ENCODE results near the gene ZER1. TPM values are rescaled to one million over a fixed set of nuclear protein-coding genes. Genes with fewer than 3 reads are reported as not detected.

ZER1 gene
- total RNA-seq, 2 experiments from 2014 or later = 11.0 to 15.1 TPM

GRCh38 chr9:128718047-128718446 is 53.7 kb downstream of the ZER1 start:
- no peaks in the 10 kb centered on the region; the same call in 1 of the 2 replicates for H3K36me3 ChIP-seq (ENCODE audit: insufficient read depth, low read length)
- no peak overlapping the region for H2AFZ ChIP-seq (ENCODE audit: low read length)
- intact Hi-C loops (cut with micrococcal nuclease; ENCODE audit: unreplicated experiment) = no loop called here
- no TSS peak for BruUV-seq (replicated peaks)
- ChIA-PET CTCF (ENCODE audit: unreplicated experiment) (no interaction called here), POLR2A (interaction anchor here (0.6 to 0.7 kb wide), 2 partner anchors 346 to 980 kb away, joined by 4 to 6 read pairs; no protein-coding TSS in a partner anchor)
- no peak for TF ChIP-seq EZH2phosphoT487 (IDR thresholded peaks at IDR 0.05; ENCODE audit: borderline replicate concordance, low read depth, low read length)
- no peak for TF ChIP-seq CTCF (conservative IDR thresholded peaks at IDR 0.05; ENCODE audit: low read length)
- no peak overlapping the region for H3K4me2 ChIP-seq (ENCODE audit: low read length)
- no peaks in the 10 kb centered on the region for H4K20me1 ChIP-seq (ENCODE audit: insufficient read depth, low read length)
- H3K4me3 ChIP-seq (ENCODE audit: low read depth, low read length, poor library complexity, severe bottlenecking) = no peak overlapping the region
- no peaks in the 10 kb centered on the region for H3K9me3 ChIP-seq (ENCODE audit: low read length)
- no peaks in the 10 kb centered on the region for H3K9me2 ChIP-seq (ENCODE audit: insufficient read depth, low read length)
- no peak overlapping the region for H3K27ac ChIP-seq (ENCODE audit: low read depth, low read length, poor library complexity, severe bottlenecking)
- DNase-seq (ENCODE audit: low spot score) = no peak
- peaks cover 8% of the 10 kb centered on the region for H3K4me1 ChIP-seq (ENCODE audit: insufficient read depth, low read length, poor library complexity, severe bottlenecking)
- H3K79me2 ChIP-seq (ENCODE audit: insufficient read depth, low read depth, low read length) = no peaks in the 10 kb centered on the region

- no peak for DNase-seq (ENCODE audit: low spot score)
- no TSS peak for BruUV-seq (replicated peaks)
- TF ChIP-seq CTCF (conservative IDR thresholded peaks at IDR 0.05; ENCODE audit: low read length) (no peak), EZH2phosphoT487 (IDR thresholded peaks at IDR 0.05; ENCODE audit: borderline replicate concordance, low read depth, low read length) (no peak)
- no peaks in the 10 kb centered on the region for H3K79me2 ChIP-seq (ENCODE audit: insufficient read depth, low read depth, low read length)
- no peak overlapping the region for H2AFZ ChIP-seq (ENCODE audit: low read length)
- H3K9me3 ChIP-seq (ENCODE audit: low read length) = no peaks in the 10 kb centered on the region
- no peaks in the 10 kb centered on the region for H4K20me1 ChIP-seq (ENCODE audit: insufficient read depth, low read length)
- H3K9me2 ChIP-seq (ENCODE audit: insufficient read depth, low read length) = no peaks in the 10 kb centered on the region
- ChIA-PET POLR2A (interaction anchor here (0.5 kb wide), 1 partner anchor 49 kb away, joined by 4 read pairs; no protein-coding TSS in a partner anchor), CTCF (ENCODE audit: unreplicated experiment) (no interaction called here)
- intact Hi-C loops (cut with micrococcal nuclease; ENCODE audit: unreplicated experiment) = no loop called here
- no peak overlapping the region for H3K4me3 ChIP-seq (ENCODE audit: low read depth, low read length, poor library complexity, severe bottlenecking)
- no peak overlapping the region for H3K4me2 ChIP-seq (ENCODE audit: low read length)
- no peaks in the 10 kb centered on the region; the same call in 1 of the 2 replicates for H3K36me3 ChIP-seq (ENCODE audit: insufficient read depth, low read length)
- H3K27ac ChIP-seq (ENCODE audit: low read depth, low read length, poor library complexity, severe bottlenecking) = no peak overlapping the region
- H3K4me1 ChIP-seq (ENCODE audit: insufficient read depth, low read length, poor library complexity, severe bottlenecking) = no peaks in the 10 kb centered on the region
Observed at GRCh38 chr9:128716581-128717254, 55.0 kb downstream of the ZER1 start.

- no peaks in the 10 kb centered on the region for H4K20me1 ChIP-seq (ENCODE audit: insufficient read depth, low read length)
- no peaks in the 10 kb centered on the region for H3K4me1 ChIP-seq (ENCODE audit: insufficient read depth, low read length, poor library complexity, severe bottlenecking)
- BruUV-seq (replicated peaks) = no TSS peak
- no peak overlapping the region for H3K4me2 ChIP-seq (ENCODE audit: low read length)
- H3K79me2 ChIP-seq (ENCODE audit: insufficient read depth, low read depth, low read length) = no peaks in the 10 kb centered on the region
- no peak for TF ChIP-seq EZH2phosphoT487 (IDR thresholded peaks at IDR 0.05; ENCODE audit: borderline replicate concordance, low read depth, low read length)
- no peak for TF ChIP-seq CTCF (conservative IDR thresholded peaks at IDR 0.05; ENCODE audit: low read length)
- intact Hi-C loops (cut with micrococcal nuclease; ENCODE audit: unreplicated experiment) = no loop called here
- H3K4me3 ChIP-seq (ENCODE audit: low read depth, low read length, poor library complexity, severe bottlenecking) = no peak overlapping the region
- ChIA-PET POLR2A (interaction anchor here (1.7 kb wide), 1 partner anchor 10 kb away, joined by 8 read pairs; no protein-coding TSS in a partner anchor), CTCF (ENCODE audit: unreplicated experiment) (no interaction called here)
- no peaks in the 10 kb centered on the region for H3K9me2 ChIP-seq (ENCODE audit: insufficient read depth, low read length)
- H3K27ac ChIP-seq (ENCODE audit: low read depth, low read length, poor library complexity, severe bottlenecking) = no peak overlapping the region
- DNase-seq (ENCODE audit: low spot score) = no peak
- H2AFZ ChIP-seq (ENCODE audit: low read length) = no peak overlapping the region
- H3K9me3 ChIP-seq (ENCODE audit: low read length) = no peaks in the 10 kb centered on the region
- no peaks in the 10 kb centered on the region for H3K36me3 ChIP-seq (ENCODE audit: insufficient read depth, low read length)
Observed at GRCh38 chr9:128715436-128715750, 56.3 kb downstream of the ZER1 start.

Data from OCI-LY7 (cell line).